ENCODE measurements around the gene HDAC2.

Gene HDAC2

DNA sequence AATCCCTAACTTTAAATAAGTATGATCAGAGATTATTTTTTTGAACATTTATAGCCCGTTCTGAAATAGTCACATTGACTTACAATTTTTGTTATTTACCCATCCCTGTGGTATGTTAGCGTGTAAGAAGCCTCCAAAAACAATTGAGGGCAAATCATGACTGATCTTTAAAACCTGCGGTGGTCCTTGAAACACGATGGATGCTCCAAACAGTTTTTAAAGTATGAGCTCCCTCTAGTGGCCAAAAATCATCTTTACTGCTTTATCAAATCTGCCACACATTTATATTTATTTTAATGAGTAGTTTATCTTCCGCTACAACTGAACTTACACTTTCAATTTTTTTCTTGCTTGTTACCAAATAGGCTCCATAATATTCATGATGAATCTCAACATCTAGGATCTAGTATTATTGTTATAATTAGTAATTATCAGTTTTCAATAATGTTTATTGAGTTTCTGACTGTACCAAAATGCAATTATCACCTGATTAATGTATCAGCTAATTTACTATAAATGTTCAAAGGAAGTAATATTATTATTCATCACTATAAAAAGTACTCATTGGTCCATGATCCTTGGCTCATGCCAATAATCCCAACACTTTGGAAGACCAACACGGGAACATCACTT lies 61.6 kb downstream of the HDAC2 start:
- Mint-ChIP-seq H3K4me1 (ENCODE audit: low read depth) (no peaks in the 10 kb centered on the region), H3K27me3 (ENCODE audit: low read depth) (peaks cover 11% of the 10 kb centered on the region), H3K36me3 (ENCODE audit: low read depth) (no peaks in the 10 kb centered on the region), H3K9me3 (no peaks in the 10 kb centered on the region), H3K4me3 (no peak overlapping the region), H3K27ac (no peak overlapping the region)

GRCh38 chr6:113908801-113909200 lies 62.1 kb downstream of the HDAC2 start:
- peaks cover 7% of the 10 kb centered on the region for H3K27me3 Mint-ChIP-seq (ENCODE audit: low read depth)
- no peaks in the 10 kb centered on the region for H3K4me1 Mint-ChIP-seq (ENCODE audit: low read depth)
- no peak overlapping the region for H3K4me3 Mint-ChIP-seq
- H3K9me3 Mint-ChIP-seq = no peaks in the 10 kb centered on the region
- H3K27ac Mint-ChIP-seq = no peak overlapping the region
- no peaks in the 10 kb centered on the region for H3K36me3 Mint-ChIP-seq (ENCODE audit: low read depth)

DNA sequence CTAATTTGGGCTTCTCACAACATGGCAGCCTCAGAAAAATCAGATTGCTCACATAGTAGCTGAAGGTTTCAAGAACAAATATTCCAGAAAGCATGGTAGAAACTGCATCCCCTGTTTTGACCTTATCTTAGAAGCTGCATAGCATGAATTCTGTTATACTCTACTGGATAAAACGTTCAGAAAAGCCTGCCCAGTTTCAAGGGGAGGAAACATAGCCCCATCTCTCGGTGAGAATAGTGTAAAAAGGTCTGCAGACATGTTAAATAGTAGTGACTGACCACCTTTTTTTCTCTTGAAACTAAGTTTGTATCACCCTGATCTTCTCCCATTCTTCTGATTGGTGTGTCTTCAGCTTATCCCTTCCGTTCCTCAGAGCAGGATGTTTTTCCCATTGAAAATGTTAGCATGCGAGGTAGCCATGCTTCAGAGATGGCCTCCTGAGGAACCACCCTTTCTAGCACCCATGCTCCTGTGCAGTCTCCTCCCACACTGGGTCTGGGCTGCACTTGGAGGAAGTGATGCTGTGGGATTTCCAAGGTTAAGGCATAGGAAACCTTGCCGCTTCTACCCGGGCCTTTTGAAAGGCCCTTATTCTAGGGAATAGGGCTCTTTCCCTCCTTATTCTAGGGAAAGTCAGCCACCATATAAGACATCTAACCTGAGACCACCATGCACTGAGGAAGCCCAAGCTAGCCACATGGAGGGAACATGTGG lies 63.7 kb downstream of the HDAC2 start:
- Mint-ChIP-seq H3K27ac (no peak overlapping the region), H3K4me1 (ENCODE audit: low read depth) (no peaks in the 10 kb centered on the region), H3K9me3 (no peaks in the 10 kb centered on the region), H3K36me3 (ENCODE audit: low read depth) (no peaks in the 10 kb centered on the region), H3K4me3 (no peak overlapping the region), H3K27me3 (ENCODE audit: low read depth) (peaks cover 3% of the 10 kb centered on the region)

GRCh38 chr6:113903666-113904330 lies 67.2 kb downstream of the HDAC2 start:
- Mint-ChIP-seq H3K4me3 (no peak overlapping the region), H3K4me1 (ENCODE audit: low read depth) (no peaks in the 10 kb centered on the region), H3K27ac (no peak overlapping the region), H3K27me3 (ENCODE audit: low read depth) (no peaks in the 10 kb centered on the region), H3K9me3 (no peaks in the 10 kb centered on the region), H3K36me3 (ENCODE audit: low read depth) (no peaks in the 10 kb centered on the region)

- no peaks in the 10 kb centered on the region for H3K27me3 Mint-ChIP-seq (ENCODE audit: low read depth)
- no peaks in the 10 kb centered on the region for H3K9me3 Mint-ChIP-seq
- H3K4me1 Mint-ChIP-seq (ENCODE audit: low read depth) = no peaks in the 10 kb centered on the region
- no peaks in the 10 kb centered on the region for H3K36me3 Mint-ChIP-seq (ENCODE audit: low read depth)
- H3K27ac Mint-ChIP-seq = no peak overlapping the region
- H3K4me3 Mint-ChIP-seq = no peak overlapping the region
These were observed 69.5 kb downstream of the HDAC2 start for GRCh38 chr6:113901482-113901881.

- no peaks in the 10 kb centered on the region for H3K4me1 Mint-ChIP-seq (ENCODE audit: low read depth)
- no peak overlapping the region for H3K4me3 Mint-ChIP-seq
- no peaks in the 10 kb centered on the region for H3K36me3 Mint-ChIP-seq (ENCODE audit: low read depth)
- H3K27ac Mint-ChIP-seq = no peak overlapping the region
- no peaks in the 10 kb centered on the region for H3K9me3 Mint-ChIP-seq
- H3K27me3 Mint-ChIP-seq (ENCODE audit: low read depth) = no peaks in the 10 kb centered on the region
These were observed 76.0 kb downstream of the HDAC2 start for GRCh38 chr6:113894712-113895674.

- Mint-ChIP-seq H3K36me3 (ENCODE audit: low read depth) (no peaks in the 10 kb centered on the region), H3K4me1 (ENCODE audit: low read depth) (no peaks in the 10 kb centered on the region), H3K4me3 (no peak overlapping the region), H3K27ac (no peak overlapping the region), H3K9me3 (no peaks in the 10 kb centered on the region), H3K27me3 (ENCODE audit: low read depth) (no peaks in the 10 kb centered on the region)
These were observed 77.1 kb downstream of the HDAC2 start for GRCh38 chr6:113893866-113894265.

- H3K36me3 Mint-ChIP-seq (ENCODE audit: low read depth) = no peaks in the 10 kb centered on the region
- H3K9me3 Mint-ChIP-seq = no peaks in the 10 kb centered on the region
- no peak overlapping the region for H3K27ac Mint-ChIP-seq
- no peak overlapping the region for H3K4me3 Mint-ChIP-seq
- no peaks in the 10 kb centered on the region for H3K4me1 Mint-ChIP-seq (ENCODE audit: low read depth)
- H3K27me3 Mint-ChIP-seq (ENCODE audit: low read depth) = no peaks in the 10 kb centered on the region
These were observed 77.5 kb downstream of the HDAC2 start for GRCh38 chr6:113893451-113893850.

DNA sequence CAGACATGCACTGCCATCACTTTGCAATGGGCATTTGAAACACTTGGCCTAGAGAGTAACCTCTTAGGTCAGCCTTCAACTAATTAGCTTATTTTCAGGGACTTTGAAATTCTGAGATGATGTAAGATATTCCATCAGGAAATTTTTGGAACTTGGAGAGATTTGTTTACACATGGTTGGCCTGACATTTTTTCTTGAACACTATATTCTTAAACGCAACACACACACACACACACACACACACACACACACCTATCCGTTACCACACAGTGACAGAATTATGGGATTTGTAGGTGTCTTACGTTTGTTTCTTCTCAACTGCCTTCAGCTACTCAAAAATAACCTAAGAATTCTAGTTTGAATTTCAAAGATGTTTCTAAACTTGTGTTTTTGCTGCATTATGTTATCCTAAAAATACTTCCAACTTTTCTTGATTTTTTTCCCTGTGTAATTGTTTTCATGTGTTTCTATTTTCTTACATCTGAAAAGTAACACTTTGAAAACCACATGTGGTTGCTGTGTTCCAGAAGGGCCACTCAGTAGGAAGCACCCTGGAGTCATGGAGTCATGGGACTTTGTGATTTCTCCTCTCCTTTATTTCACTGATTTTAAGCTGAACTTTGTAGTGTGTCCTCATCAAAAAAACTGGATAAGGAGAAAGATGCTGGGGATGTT lies 81.9 kb downstream of the HDAC2 start:
- H3K9me3 Mint-ChIP-seq = no peaks in the 10 kb centered on the region
- H3K27me3 Mint-ChIP-seq (ENCODE audit: low read depth) = peaks cover 8% of the 10 kb centered on the region
- no peak overlapping the region for H3K27ac Mint-ChIP-seq
- H3K4me3 Mint-ChIP-seq = no peak overlapping the region
- H3K36me3 Mint-ChIP-seq (ENCODE audit: low read depth) = no peaks in the 10 kb centered on the region
- H3K4me1 Mint-ChIP-seq (ENCODE audit: low read depth) = no peaks in the 10 kb centered on the region

DNA sequence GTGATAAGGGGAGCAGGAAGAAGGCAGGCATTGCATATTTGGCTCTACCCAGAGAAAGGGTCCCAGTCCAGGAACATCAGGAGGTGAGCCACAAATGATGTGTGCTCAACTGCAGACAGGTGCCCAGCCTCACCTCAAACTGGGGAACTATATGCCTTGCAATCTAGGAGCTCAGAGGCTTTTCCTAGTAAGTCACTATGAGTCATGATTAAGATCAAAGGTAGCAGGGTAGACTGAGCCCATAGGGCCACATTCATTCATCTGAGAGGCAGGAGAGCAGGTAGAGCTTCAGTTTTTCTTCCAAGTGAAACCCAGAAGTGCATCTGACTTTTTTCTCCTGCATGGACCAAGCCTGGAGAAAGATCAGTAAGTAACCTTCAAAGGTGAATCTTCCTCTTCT lies 82.5 kb downstream of the HDAC2 start:
- H3K27me3 Mint-ChIP-seq (ENCODE audit: low read depth) = peaks cover 8% of the 10 kb centered on the region
- no peaks in the 10 kb centered on the region for H3K4me1 Mint-ChIP-seq (ENCODE audit: low read depth)
- no peak overlapping the region for H3K27ac Mint-ChIP-seq
- H3K9me3 Mint-ChIP-seq = no peaks in the 10 kb centered on the region
- H3K36me3 Mint-ChIP-seq (ENCODE audit: low read depth) = no peaks in the 10 kb centered on the region
- H3K4me3 Mint-ChIP-seq = no peak overlapping the region

- no peak overlapping the region for H3K27ac Mint-ChIP-seq
- no peaks in the 10 kb centered on the region for H3K36me3 Mint-ChIP-seq (ENCODE audit: low read depth)
- H3K4me1 Mint-ChIP-seq (ENCODE audit: low read depth) = no peaks in the 10 kb centered on the region
- H3K27me3 Mint-ChIP-seq (ENCODE audit: low read depth) = peaks cover 11% of the 10 kb centered on the region
- H3K9me3 Mint-ChIP-seq = no peaks in the 10 kb centered on the region
- no peak overlapping the region for H3K4me3 Mint-ChIP-seq
These were observed 84.4 kb downstream of the HDAC2 start for GRCh38 chr6:113886512-113886911.

DNA sequence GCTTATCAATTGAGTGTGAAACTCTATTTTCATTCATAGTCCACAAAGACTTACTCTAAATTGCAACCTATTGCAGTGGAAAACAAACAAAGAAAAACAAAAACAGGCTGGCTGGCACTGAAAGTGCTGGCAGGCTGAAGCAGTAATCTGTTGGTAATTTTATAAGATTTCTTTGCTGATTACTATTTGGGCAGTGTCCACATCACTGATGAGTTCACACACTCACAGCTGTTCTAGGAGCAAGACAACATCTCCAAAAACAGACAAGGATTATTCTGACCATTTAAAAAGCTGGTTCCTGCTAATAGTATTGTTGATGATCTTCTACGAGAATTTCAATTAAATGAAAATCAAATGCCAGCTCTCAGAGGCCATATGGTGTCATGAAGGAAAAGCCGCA lies 86.9 kb downstream of the HDAC2 start:
- Mint-ChIP-seq H3K4me3 (no peak overlapping the region), H3K36me3 (ENCODE audit: low read depth) (no peaks in the 10 kb centered on the region), H3K4me1 (ENCODE audit: low read depth) (no peaks in the 10 kb centered on the region), H3K27ac (no peak overlapping the region), H3K27me3 (ENCODE audit: low read depth) (peaks cover 26% of the 10 kb centered on the region), H3K9me3 (no peaks in the 10 kb centered on the region)
